HCT116 (cell line): Measurements from ENCODE around the gene ZNF74. TPM values are rescaled to one million over a fixed set of nuclear protein-coding genes. Genes with fewer than 3 reads are reported as not detected.

Experiments
- ATAC-seq: fragments of 200-7000 bp; cut with Tn5 transposase; 2 replicates; pipeline ENCODE4 v1.9.1; 2020; ENCODE audit warnings: mild to moderate bottlenecking, moderate library complexity
- BruUV-seq: library from RNA; stranded (reverse); fragments of 400-500 nt; replicated peaks from 2 replicates; lab custom pipeline; 2021; lab: Mats Ljungman, UMichigan
- CTCF ChIA-PET: fragments of 300-600 bp; sonication (Branson Sonifier 250); formaldehyde crosslinking; loops from one replicate; lab custom pipeline; 2021; ENCODE audit warnings: antibody characterized with exemption; lab: Charles Lee
- POLR2A ChIA-PET: fragments of 300-600, 350-600 bp; sonication (Branson Sonifier 250); formaldehyde crosslinking; loops from one replicate; lab custom pipeline; 2021; ENCODE audit warnings: antibody characterized with exemption; lab: Charles Lee
- RAD21 ChIA-PET, 2 experiments: fragments of 300-600 bp; sonication (Branson Sonifier 250); formaldehyde crosslinking; loops; one replicate each; lab custom pipeline; 2023; ENCODE audit warnings: low total read pairs in 2 of 2; ENCODE audit not compliant: uncharacterized antibody in 2 of 2, unreplicated experiment in 2 of 2, low non-redundant PET in 1 of 2; lab: Charles Lee
- DNase-seq: peaks from one replicate; pipeline ENCODE4 v3.0.0-alpha.2; 2010; ENCODE audit warnings: low read depth, low spot score
- H2AFZ ChIP-seq: fragments of 200-600 bp; shearing (Covaris generic), sonication (generic); 2 replicates; pipeline ENCODE4 v1.6.1; 2017; ENCODE audit warnings: low read depth, mixed run types, mixed read lengths, antibody characterized with exemption, low read length; ENCODE audit not compliant: poor library complexity, severe bottlenecking
- H3K27ac ChIP-seq: 2 replicates; pipeline ENCODE4 v1.5.1; 2012; ENCODE audit warnings: low read depth, low read length
- H3K27me3 ChIP-seq: fragments of 200-600 bp; sonication (generic); 2 replicates; pipeline ENCODE4 v1.6.1; 2016; ENCODE audit warnings: mixed run types, low read length, mixed read lengths; ENCODE audit not compliant: insufficient read depth
- H3K36me3 ChIP-seq, 2 experiments: fragments of 200-500 bp in 1 of 2; fragments of 200-600 bp in 1 of 2; sonication (Bioruptor generic) in 1 of 2; sonication (generic) in 1 of 2; 2 replicates each; pipeline versions ENCODE4 v1.5.1 to v1.6.1; 2014 to 2016; ENCODE audit warnings: low read length in 2 of 2, inconsistent platforms in 1 of 2, mixed read lengths in 1 of 2, mixed run types in 1 of 2; ENCODE audit not compliant: insufficient read depth in 2 of 2, control insufficient read depth in 1 of 2
- H3K4me1 ChIP-seq, 2 experiments: fragments of 200-600 bp in 1 of 2; sonication (generic) in 1 of 2; 2 replicates each; pipeline versions ENCODE4 v1.5.1 to v1.6.1; 2012 to 2017; ENCODE audit warnings: low read length in 2 of 2, inconsistent platforms in 1 of 2, mild to moderate bottlenecking in 1 of 2, mixed read lengths in 1 of 2, mixed run types in 1 of 2, moderate library complexity in 1 of 2; ENCODE audit not compliant: insufficient read depth in 2 of 2, control insufficient read depth in 1 of 2
- H3K4me2 ChIP-seq: fragments of 200-600 bp; sonication (generic); 2 replicates; pipeline ENCODE4 v1.6.1; 2017; ENCODE audit warnings: mixed run types, low read length, mixed read lengths
- H3K4me3 ChIP-seq, 2 experiments: fragments of 200-600 bp in 1 of 2; sonication (generic) in 1 of 2; replicated peaks in 1 of 2; 2 replicates each; pipeline ENCODE4 v1.5.1; 2011 to 2016; ENCODE audit warnings: low read length in 2 of 2, control low read depth in 1 of 2, low read depth in 1 of 2, mild to moderate bottlenecking in 1 of 2, mixed read lengths in 1 of 2, mixed run types in 1 of 2
- H3K79me2 ChIP-seq: fragments of 200-600 bp; sonication (generic); 2 replicates; pipeline ENCODE4 v1.6.1; 2017; ENCODE audit warnings: mild to moderate bottlenecking, mixed run types, low read length, moderate library complexity, mixed read lengths; ENCODE audit not compliant: insufficient read depth
- H3K9ac ChIP-seq: fragments of 200-600 bp; sonication (generic); 2 replicates; pipeline ENCODE4 v1.6.1; 2016; ENCODE audit warnings: low read length, mixed read lengths
- H3K9me2 ChIP-seq: fragments of 200-600 bp; sonication (generic), shearing (Covaris generic); 2 replicates; pipeline ENCODE4 v1.6.1; 2017; ENCODE audit warnings: mixed run types, mild to moderate bottlenecking, moderate library complexity; ENCODE audit not compliant: insufficient read depth
- H3K9me3 ChIP-seq, 2 experiments: fragments of 200-500 bp in 1 of 2; fragments of 200-600 bp in 1 of 2; sonication (Bioruptor generic) in 1 of 2; sonication (generic) in 1 of 2; 2 replicates each; pipeline ENCODE4 v1.6.1; 2014 to 2017; ENCODE audit warnings: low read length in 2 of 2, mixed read lengths in 2 of 2, inconsistent platforms in 1 of 2, low read depth in 1 of 2, mild to moderate bottlenecking in 1 of 2, mixed run types in 1 of 2, moderate library complexity in 1 of 2; ENCODE audit not compliant: control insufficient read depth in 1 of 2, insufficient read depth in 1 of 2
- H4K20me1 ChIP-seq: fragments of 200-600 bp; sonication (generic), shearing (Covaris generic); 2 replicates; pipeline ENCODE4 v1.6.1; 2017; ENCODE audit warnings: mixed run types, mild to moderate bottlenecking, moderate library complexity; ENCODE audit not compliant: insufficient read depth
- CEBPB ChIP-seq: IDR thresholded peaks from 2 replicates; pipeline ENCODE4 v1.6.1; 2012; ENCODE audit warnings: low read depth
- EGR1 ChIP-seq: IDR thresholded peaks from 2 replicates; pipeline ENCODE4 v1.6.1; 2012; ENCODE audit warnings: low read depth
- EZH2phosphoT487 ChIP-seq: fragments of 200-600 bp; IDR thresholded peaks from 2 replicates; pipeline ENCODE4 v1.6.1; 2018; ENCODE audit warnings: antibody characterized with exemption, borderline replicate concordance
- FOSL1 ChIP-seq: IDR thresholded peaks from 2 replicates; pipeline ENCODE4 v1.6.1; 2012; ENCODE audit warnings: low read depth
- JUND ChIP-seq: IDR thresholded peaks from 2 replicates; pipeline ENCODE4 v1.6.1; 2012
- RAD21 ChIP-seq: IDR thresholded peaks from 2 replicates; pipeline ENCODE4 v1.6.1; 2012; ENCODE audit warnings: low read depth, mild to moderate bottlenecking
- REST ChIP-seq: IDR thresholded peaks from 2 replicates; pipeline ENCODE4 v1.6.1; 2012; ENCODE audit warnings: low read depth
- SIN3A ChIP-seq: IDR thresholded peaks from 2 replicates; pipeline ENCODE4 v1.6.1; 2012; ENCODE audit warnings: low read depth
- SP1 ChIP-seq: IDR thresholded peaks from 2 replicates; pipeline ENCODE4 v1.6.1; 2012; ENCODE audit warnings: low read depth
- SRF ChIP-seq: IDR thresholded peaks from 2 replicates; pipeline ENCODE4 v1.6.1; 2012; ENCODE audit warnings: low read depth
- TCF7L2 ChIP-seq: IDR thresholded peaks from 2 replicates; pipeline ENCODE4 v1.7.0; 2011; ENCODE audit warnings: borderline replicate concordance, inconsistent platforms; ENCODE audit not compliant: insufficient read depth, insufficient read length; ENCODE audit errors: extremely low read depth
- YY1 ChIP-seq: IDR thresholded peaks from 2 replicates; pipeline ENCODE4 v1.6.1; 2011; ENCODE audit warnings: low read length, low read depth, moderate library complexity, mild to moderate bottlenecking; ENCODE audit not compliant: insufficient replicate concordance; ENCODE audit errors: extremely low read depth
- ZFX ChIP-seq: fragments of 450-650 bp; IDR thresholded peaks from 2 replicates; pipeline ENCODE4 v1.6.1; 2017
- ZNF274 ChIP-seq: fragments of 200-500 bp; sonication (Bioruptor generic); IDR thresholded peaks from 2 replicates; pipeline ENCODE4 v1.6.1; 2014; ENCODE audit warnings: mild to moderate bottlenecking, low read depth, low read length, inconsistent platforms
- intact Hi-C: fragments of 100-400 bp; cut with micrococcal nuclease; formaldehyde crosslinking; loops from 2 replicates; pipeline ENCODE4 v1.10.0; 2022
- total RNA-seq: library from RNA; stranded (reverse); gene quantifications from one replicate; pipeline ENCODE4 v1.2.1, GENCODE V29; 2021; ENCODE audit not compliant: unreplicated experiment
- TF ChIP-seq, protein P1 (sequence below): IDR thresholded peaks from 2 replicates; pipeline ENCODE4 v1.6.1; 2011; ENCODE audit warnings: mild to moderate bottlenecking, low read length, moderate library complexity; ENCODE audit not compliant: insufficient replicate concordance; ENCODE audit errors: extremely low read depth

The ZNF74 gene
- total RNA-seq, 1 experiment from 2014 or later, result 15.4 TPM

DNA sequence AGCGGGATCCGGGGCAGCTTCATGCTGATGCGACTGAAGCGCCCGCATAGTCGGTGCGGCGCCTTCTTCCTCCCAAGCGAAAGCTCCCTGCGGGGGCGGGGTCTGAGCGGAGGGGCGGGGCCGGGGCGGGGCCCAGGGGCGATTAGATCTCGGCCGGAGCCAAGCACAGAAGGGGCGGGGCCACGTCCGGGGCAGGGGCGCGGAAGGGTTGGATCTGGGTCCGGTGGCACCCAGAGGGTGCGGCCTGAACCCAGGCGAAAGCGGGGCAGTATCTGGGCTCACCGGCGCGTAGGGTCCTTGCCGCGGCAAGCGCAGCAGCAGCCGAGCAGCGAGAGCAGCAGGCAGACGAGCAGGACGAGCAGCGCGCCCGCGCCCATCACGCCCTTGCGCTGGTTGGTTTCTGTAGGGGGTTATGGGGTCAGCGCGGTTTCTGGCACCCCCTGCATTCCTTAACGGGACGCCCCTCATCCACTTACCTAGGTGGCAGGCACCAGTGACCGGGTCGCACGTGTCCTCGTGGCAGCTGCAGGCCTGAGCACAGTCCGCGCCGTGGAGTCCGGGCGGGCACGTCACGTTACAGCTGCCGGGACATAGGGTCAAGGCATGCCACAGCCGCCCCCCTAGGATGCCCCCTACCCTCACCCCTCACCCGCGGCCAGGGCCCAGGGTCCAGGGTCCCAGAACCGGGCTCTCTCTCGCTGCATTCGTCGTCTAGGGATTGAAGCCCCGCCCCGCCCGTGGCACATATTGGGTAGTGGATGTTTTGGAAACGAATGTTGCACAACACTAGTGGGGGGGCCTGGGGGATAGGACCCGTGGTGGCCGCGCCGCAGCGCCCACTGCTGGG is 35.5 kb downstream of the ZNF74 start:
- BruUV-seq, result no TSS peak
- ChIA-PET RAD21 (interaction anchor here in 1 of 2 experiments (0.6 to 0.7 kb wide), 3 partner anchors 15 to 139 kb away, joined by 3 to 5 read pairs (median 3); no protein-coding TSS in a partner anchor), CTCF (interaction anchor here (1.0 to 1.6 kb wide), 3 partner anchors 11 to 27 kb away, joined by 3 to 19 read pairs (median 4); no protein-coding TSS in a partner anchor), POLR2A (interaction anchor here (1.1 kb wide), 1 partner anchor 12 kb away, joined by 3 read pairs; no protein-coding TSS in a partner anchor)
- Histone ChIP-seq H3K4me3 (peak overlapping the region; percentile 42 to 53), H3K27me3 (no peaks in the 10 kb centered on the region), H3K4me1 (peaks cover 16 to 35% of the 10 kb centered on the region in 2 experiments), H3K27ac (no peak overlapping the region), H3K4me2 (peak overlapping the region; percentile 90), H3K9me2 (no peaks in the 10 kb centered on the region), H3K79me2 (no peaks in the 10 kb centered on the region), H2AFZ (no peak overlapping the region), H3K9ac (peak overlapping the region; percentile 35; the same call in 1 of the 2 replicates), H4K20me1 (no peaks in the 10 kb centered on the region), H3K36me3 (no peaks in the 10 kb centered on the region), H3K9me3 (no peaks in the 10 kb centered on the region)
- ATAC-seq, result peak; percentile 67
- intact Hi-C loops, result no loop called here
- no peak for TF ChIP-seq RAD21
- no peak for TF ChIP-seq SRF
- TF ChIP-seq CEBPB, result no peak
- no peak for TF ChIP-seq JUND
- TF ChIP-seq EGR1, result no peak
- TF ChIP-seq YY1, result no peak
- no peak for TF ChIP-seq SP1
- no peak for TF ChIP-seq SIN3A
- TF ChIP-seq TCF7L2, result no peak
- TF ChIP-seq ZFX, result no peak
- TF ChIP-seq ZNF274, result no peak
- TF ChIP-seq FOSL1, result no peak
- TF ChIP-seq REST, result no peak
- no peak for TF ChIP-seq EZH2phosphoT487
- TF ChIP-seq, protein P1, sequence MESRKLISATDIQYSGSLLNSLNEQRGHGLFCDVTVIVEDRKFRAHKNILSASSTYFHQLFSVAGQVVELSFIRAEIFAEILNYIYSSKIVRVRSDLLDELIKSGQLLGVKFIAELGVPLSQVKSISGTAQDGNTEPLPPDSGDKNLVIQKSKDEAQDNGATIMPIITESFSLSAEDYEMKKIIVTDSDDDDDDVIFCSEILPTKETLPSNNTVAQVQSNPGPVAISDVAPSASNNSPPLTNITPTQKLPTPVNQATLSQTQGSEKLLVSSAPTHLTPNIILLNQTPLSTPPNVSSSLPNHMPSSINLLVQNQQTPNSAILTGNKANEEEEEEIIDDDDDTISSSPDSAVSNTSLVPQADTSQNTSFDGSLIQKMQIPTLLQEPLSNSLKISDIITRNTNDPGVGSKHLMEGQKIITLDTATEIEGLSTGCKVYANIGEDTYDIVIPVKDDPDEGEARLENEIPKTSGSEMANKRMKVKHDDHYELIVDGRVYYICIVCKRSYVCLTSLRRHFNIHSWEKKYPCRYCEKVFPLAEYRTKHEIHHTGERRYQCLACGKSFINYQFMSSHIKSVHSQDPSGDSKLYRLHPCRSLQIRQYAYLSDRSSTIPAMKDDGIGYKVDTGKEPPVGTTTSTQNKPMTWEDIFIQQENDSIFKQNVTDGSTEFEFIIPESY, result no peak
- no peak for DNase-seq
